Jurkat, Clone E6-1 (cell line): Measurements from ENCODE around the gene TPPP2.

Source experiments
- DNase-seq: peaks from one replicate; pipeline ENCODE4 v3.0.0-alpha.2; 2011; ENCODE audit warnings: low read depth, low spot score
- H3K4me3 ChIP-seq: 2 replicates; pipeline ENCODE4 v1.5.1; 2011; ENCODE audit warnings: mild to moderate bottlenecking, low read length, control low read depth, moderate library complexity

The TPPP2 gene

GRCh38 chr14:21071225-21072030 lies 41.4 kb downstream of the TPPP2 start:
- DNase-seq, result peak; percentile 20
- peak overlapping the region; percentile 35 for H3K4me3 ChIP-seq

GRCh38 chr14:21072031-21072473 lies 42.0 kb downstream of the TPPP2 start:
- no peak overlapping the region for H3K4me3 ChIP-seq
- DNase-seq, result no peak

DNA sequence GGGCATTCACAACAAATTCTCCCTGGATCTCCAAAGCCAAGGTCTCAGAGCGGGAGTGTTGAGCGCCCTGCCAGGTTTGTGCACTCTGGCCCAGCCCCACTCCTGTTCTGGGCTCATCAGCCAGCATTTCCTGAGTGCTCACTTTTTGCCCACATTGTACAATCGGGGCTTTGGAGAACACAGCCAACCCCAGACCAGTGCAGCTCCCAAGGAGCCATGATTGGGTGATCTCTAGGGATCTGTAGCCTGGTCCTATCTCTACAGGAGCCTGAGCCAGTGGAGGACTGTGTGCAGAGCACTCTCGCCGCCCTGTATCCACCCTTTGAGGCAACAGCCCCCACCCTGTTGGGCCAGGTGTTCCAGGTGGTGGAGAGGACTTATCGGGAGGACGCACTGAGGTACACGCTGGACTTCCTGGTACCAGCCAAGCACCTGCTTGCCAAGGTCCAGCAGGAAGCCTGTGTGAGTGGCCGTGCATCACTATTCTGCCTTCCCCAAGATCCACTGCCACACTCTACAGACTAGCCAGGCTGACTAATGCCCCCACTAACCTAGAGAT lies 42.8 kb downstream of the TPPP2 start:
- no peak for DNase-seq
- H3K4me3 ChIP-seq, result no peak overlapping the region

GRCh38 chr14:21073921-21074320 lies 43.9 kb downstream of the TPPP2 start:
- no peak overlapping the region for H3K4me3 ChIP-seq
- DNase-seq, result no peak

- DNase-seq, result no peak
- no peak overlapping the region for H3K4me3 ChIP-seq
Measured at GRCh38 chr14:21074398-21075272, 44.6 kb downstream of the TPPP2 start.

DNA sequence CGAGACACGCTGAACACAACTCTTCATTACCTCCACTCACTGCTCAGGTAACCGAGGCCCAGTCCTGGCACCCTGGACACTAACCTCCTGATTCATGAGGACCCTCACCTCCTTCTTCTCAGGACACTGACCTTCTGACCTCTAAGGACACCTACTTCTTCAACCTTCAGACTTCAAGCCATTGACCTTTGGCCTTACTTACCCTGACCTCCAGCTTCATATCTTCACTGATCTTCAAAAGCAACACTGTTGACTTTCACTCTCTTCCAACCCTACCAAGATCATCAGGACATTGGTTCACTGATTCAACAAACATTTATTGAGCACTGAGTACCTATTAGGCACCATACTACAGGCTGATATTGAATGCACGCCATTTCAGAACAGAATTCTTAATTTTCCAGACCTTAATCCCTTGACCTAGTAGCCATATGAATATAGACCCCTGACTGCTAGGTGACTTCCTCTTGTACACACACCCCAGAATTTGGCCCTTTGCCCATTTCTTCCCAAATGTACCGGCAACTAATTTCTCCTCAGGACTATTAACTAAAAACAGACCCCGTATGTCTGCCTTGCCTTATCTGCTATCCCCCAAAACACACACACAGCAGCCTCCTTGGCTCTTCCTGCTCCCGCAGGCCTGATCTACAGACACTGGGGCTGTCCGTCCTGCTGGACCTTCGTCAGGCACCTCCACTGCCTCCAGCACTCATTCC lies 45.9 kb downstream of the TPPP2 start:
- no peak overlapping the region for H3K4me3 ChIP-seq

DNA sequence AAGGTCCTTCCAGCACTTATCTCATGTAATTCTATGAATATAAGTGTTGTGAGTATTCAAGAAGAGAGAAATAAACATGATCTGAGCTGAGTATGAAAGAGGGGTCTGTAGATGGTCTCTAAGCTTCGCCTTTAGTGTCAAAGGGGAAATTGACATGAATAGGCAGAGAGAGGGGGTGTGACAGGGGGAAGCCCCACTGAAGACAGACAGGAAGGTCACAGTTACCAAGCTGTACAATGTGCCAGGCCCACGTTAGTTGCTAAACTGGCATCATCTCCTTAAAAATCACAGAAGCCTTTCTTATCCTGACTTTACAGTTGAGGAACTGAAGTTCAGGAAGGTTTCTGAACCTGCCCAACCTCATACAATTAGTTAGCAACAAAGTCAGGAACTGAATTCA lies 47.7 kb downstream of the TPPP2 start:
- DNase-seq, result no peak
- no peak overlapping the region for H3K4me3 ChIP-seq

More for the DNA sequence above, 45.9 kb downstream of the TPPP2 start:
- DNase-seq, result no peak

GRCh38 chr14:21078287-21078686 lies 48.3 kb downstream of the TPPP2 start:
- H3K4me3 ChIP-seq, result no peak overlapping the region
- no peak for DNase-seq

GRCh38 chr14:21078726-21079125 lies 48.7 kb downstream of the TPPP2 start:
- H3K4me3 ChIP-seq, result no peak overlapping the region
- no peak for DNase-seq

DNA sequence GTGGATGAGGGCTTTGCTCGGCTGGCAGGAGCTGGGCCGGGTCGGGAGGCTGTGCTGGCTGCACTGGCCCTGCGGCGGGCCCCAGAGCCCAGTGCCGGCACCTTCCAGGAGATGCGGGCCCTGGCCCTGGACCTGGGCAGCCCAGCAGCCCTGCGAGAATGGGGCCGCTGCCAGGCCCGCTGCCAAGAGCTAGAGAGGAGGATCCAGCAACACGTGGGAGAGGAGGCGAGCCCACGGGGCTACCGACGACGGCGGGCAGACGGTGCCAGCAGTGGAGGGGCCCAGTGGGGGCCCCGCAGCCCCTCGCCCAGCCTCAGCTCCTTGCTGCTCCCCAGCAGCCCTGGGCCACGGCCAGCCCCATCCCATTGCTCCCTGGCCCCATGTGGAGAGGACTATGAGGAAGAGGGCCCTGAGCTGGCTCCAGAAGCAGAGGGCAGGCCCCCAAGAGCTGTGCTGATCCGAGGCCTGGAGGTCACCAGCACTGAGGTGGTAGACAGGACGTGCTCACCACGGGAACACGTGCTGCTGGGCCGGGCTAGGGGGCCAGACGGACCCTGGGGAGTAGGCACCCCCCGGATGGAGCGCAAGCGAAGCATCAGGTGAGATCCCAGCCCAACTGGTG lies 51.6 kb downstream of the TPPP2 start:
- H3K4me3 ChIP-seq, result no peak overlapping the region
- DNase-seq, result no peak
